Lower leg skin (tissue), 4 donors: ENCODE results near the gene ITPKC. TPM values are rescaled to one million over a fixed set of nuclear protein-coding genes. Genes with fewer than 3 reads are reported as not detected.
"Not testable (repeated sequence)": the region's sequence is repeated elsewhere in the genome, so short reads cannot be mapped to it uniquely, and the experiment has no call there.

Source experiments
- DNase-seq, 2 donors: peaks; one replicate each; pipeline ENCODE4 v3.0.0-alpha.2; 2019; ENCODE audit warnings: low spot score in 2 of 2
- H3K4me3 ChIP-seq: fragments of 200-600 bp; sonication (generic); 2 replicates; pipeline ENCODE4 v1.5.1; 2017; ENCODE audit warnings: mild to moderate bottlenecking, low read depth; ENCODE audit not compliant: poor library complexity, severe bottlenecking
- POLR2A ChIP-seq, 2 donors: fragments of 450-650 bp; IDR thresholded peaks; one replicate each; pipeline ENCODE4 v1.6.1; 2016 to 2017; ENCODE audit warnings: antibody characterized with exemption in 2 of 2, mild to moderate bottlenecking in 1 of 2, moderate library complexity in 1 of 2
- WGBS, 2 donors: methylation state at CpG; one replicate each; pipeline ENCODE4 v1.1.5; 2018; 5-methylcytosine and 5-hydroxymethylcytosine counted together
- intact Hi-C: fragments of 100-400 bp; cut with DNase I; formaldehyde crosslinking; loops from one replicate; pipeline ENCODE4 v1.15.0; 2023; ENCODE audit warnings: low total_unique reads
- total RNA-seq, 4 donors: library from RNA; depleted of rRNA; stranded (reverse); fragments of >200 nt; gene quantifications; one replicate each; pipeline ENCODE4 v1.1.0, GENCODE V29; 2016
- TF ChIP-seq, protein P1 (sequence below), 3 donors: fragments of 450-650 bp; IDR thresholded peaks; one replicate each; pipeline ENCODE4 v1.5.1; 2016; ENCODE audit warnings: antibody characterized with exemption in 3 of 3, mild to moderate bottlenecking in 3 of 3, moderate library complexity in 2 of 3

Gene ITPKC
- total RNA-seq, 4 donors from 2014 or later: 83.1 to 104 (median 93.6) TPM

GRCh38 chr19:40758491-40758890 lies 41.6 kb downstream of the ITPKC start:
- WGBS, 2 donors: 95 to 100% methylated on average over 3 of the region's 3 CpGs
- intact Hi-C loops: no loop called here
- H3K4me3 ChIP-seq: no peak overlapping the region
- DNase-seq: no peak
- TF ChIP-seq POLR2A (IDR thresholded peaks at IDR 0.05): no peak
- TF ChIP-seq, protein P1, sequence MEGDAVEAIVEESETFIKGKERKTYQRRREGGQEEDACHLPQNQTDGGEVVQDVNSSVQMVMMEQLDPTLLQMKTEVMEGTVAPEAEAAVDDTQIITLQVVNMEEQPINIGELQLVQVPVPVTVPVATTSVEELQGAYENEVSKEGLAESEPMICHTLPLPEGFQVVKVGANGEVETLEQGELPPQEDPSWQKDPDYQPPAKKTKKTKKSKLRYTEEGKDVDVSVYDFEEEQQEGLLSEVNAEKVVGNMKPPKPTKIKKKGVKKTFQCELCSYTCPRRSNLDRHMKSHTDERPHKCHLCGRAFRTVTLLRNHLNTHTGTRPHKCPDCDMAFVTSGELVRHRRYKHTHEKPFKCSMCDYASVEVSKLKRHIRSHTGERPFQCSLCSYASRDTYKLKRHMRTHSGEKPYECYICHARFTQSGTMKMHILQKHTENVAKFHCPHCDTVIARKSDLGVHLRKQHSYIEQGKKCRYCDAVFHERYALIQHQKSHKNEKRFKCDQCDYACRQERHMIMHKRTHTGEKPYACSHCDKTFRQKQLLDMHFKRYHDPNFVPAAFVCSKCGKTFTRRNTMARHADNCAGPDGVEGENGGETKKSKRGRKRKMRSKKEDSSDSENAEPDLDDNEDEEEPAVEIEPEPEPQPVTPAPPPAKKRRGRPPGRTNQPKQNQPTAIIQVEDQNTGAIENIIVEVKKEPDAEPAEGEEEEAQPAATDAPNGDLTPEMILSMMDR (IDR thresholded peaks at IDR 0.05): no peak

DNA sequence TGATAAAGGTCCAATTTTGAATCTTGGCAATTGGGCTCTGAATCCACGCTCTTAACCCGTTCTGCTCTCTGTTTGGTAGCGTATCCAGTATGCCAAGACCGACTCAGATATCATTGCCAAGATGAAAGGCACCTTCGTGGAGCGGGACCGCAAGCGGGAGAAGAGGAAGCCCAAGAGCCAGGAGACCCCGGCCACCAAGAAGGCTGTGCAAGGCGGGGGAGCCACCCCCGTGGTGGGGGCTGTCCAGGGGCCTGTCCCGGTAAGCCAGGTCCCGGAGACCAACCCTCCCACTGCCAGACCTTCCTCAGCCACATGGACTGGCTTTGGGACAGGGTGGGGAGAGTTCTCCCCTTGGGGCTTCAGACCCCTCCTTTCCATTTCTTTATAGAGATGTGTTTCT lies 42.4 kb downstream of the ITPKC start:
- DNase-seq: no peak
- no peak for TF ChIP-seq POLR2A (IDR thresholded peaks at IDR 0.05)
- TF ChIP-seq, protein P1 (IDR thresholded peaks at IDR 0.05): no peak
- intact Hi-C loops: no loop called here
- H3K4me3 ChIP-seq: no peak overlapping the region
- WGBS, 2 donors: 92 to 93% methylated on average over 13 of the region's 13 CpGs

- TF ChIP-seq, protein P1 (IDR thresholded peaks at IDR 0.05): no peak
- no peak for TF ChIP-seq POLR2A (IDR thresholded peaks at IDR 0.05)
- 88 to 90% methylated on average over 17 of the region's 17 CpGs for WGBS, 2 donors
Measured at GRCh38 chr19:40762754-40763470, 46.0 kb downstream of the ITPKC start.

DNA sequence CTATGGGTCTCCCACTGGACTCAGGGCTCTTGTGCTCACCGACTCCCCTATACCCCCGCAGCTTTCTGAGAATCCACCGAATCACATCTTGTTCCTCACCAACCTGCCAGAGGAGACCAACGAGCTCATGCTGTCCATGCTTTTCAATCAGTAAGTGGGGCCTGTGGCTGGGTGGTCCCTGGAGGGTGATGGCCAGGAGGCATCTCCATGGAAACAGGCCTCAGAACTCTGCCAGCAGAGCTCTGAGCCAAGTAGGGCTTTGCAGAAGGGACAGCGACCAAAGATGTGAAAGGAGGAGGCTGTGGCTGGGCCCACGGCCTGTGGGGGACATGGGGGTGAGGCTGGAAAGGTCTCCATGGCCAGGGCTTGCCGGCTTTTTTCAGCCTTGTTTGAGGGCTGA lies 46.6 kb downstream of the ITPKC start:
- DNase-seq: no peak
- 90 to 98% methylated on average over 7 of the region's 7 CpGs for WGBS, 2 donors
- TF ChIP-seq, protein P1 (IDR thresholded peaks at IDR 0.05): no peak
- no peak for TF ChIP-seq POLR2A (IDR thresholded peaks at IDR 0.05)
- intact Hi-C loops: no loop called here
- no peak overlapping the region for H3K4me3 ChIP-seq

More at GRCh38 chr19:40762754-40763470, 46.0 kb downstream of the ITPKC start:
- intact Hi-C loops: no loop called here
- DNase-seq: no peak
- H3K4me3 ChIP-seq: no peak overlapping the region

GRCh38 chr19:40763963-40764362 lies 47.1 kb downstream of the ITPKC start:
- DNase-seq: no peak
- TF ChIP-seq POLR2A (IDR thresholded peaks at IDR 0.05): no peak
- TF ChIP-seq, protein P1 (IDR thresholded peaks at IDR 0.05): no peak
- intact Hi-C loops: no loop called here
- 89 to 92% methylated on average over 10 of the region's 10 CpGs for WGBS, 2 donors
- H3K4me3 ChIP-seq: no peak overlapping the region

DNA sequence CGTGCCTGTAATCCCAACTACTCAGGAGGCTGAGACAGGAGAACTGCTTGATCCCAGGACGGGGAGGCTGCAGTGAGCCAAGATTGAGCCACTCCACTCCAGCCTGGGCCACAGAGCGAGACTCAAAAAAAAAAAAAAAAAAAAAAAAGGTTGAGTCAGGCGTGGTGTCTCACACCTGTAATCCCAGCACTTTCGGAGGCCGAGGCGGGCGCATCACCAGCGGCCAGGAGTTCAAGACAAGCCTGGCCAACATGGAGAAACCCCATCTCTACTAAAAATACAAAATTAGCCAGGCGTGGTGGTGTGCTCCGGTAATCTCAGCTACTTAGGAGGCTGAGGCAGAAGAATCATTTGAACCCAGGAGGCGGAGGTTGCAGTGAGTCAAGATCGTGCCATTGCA lies 49.5 kb downstream of the ITPKC start:
- H3K4me3 ChIP-seq, intact Hi-C loops, DNase-seq: not testable (repeated sequence)
- WGBS, 2 donors: 95 to 96% methylated on average over 13 of the region's 13 CpGs
